H9 (cell line): ENCODE measurements around the gene P4HB. TPM values are rescaled to one million over a fixed set of nuclear protein-coding genes. Genes with fewer than 3 reads are reported as not detected.

Experiments
- DNase-seq: peaks from one replicate; pipeline ENCODE4 v3.0.0-alpha.2; 2017
- H2AFZ ChIP-seq: one replicate; pipeline ENCODE4 v1.6.1; 2013; ENCODE audit warnings: mild to moderate bottlenecking, low read length, control low read depth, moderate library complexity
- H2AK5ac ChIP-seq: 2 replicates; pipeline ENCODE4 v1.6.1; 2013; ENCODE audit warnings: low read length, control low read depth, mixed read lengths; ENCODE audit not compliant: insufficient read length
- H2BK120ac ChIP-seq: one replicate; pipeline ENCODE4 v1.6.1; 2013; ENCODE audit warnings: low read depth, mild to moderate bottlenecking, low read length, control low read depth, inconsistent platforms; ENCODE audit not compliant: poor library complexity, severe bottlenecking
- H2BK12ac ChIP-seq: 2 replicates; pipeline ENCODE4 v1.6.1; 2013; ENCODE audit warnings: low read length, control low read depth, mixed read lengths, low read depth; ENCODE audit not compliant: insufficient read length
- H2BK15ac ChIP-seq: 2 replicates; pipeline ENCODE4 v1.6.1; 2013; ENCODE audit warnings: low read depth, low read length, control low read depth
- H2BK20ac ChIP-seq: one replicate; pipeline ENCODE4 v1.6.1; 2013; ENCODE audit warnings: low read depth, mild to moderate bottlenecking, low read length, control low read depth, inconsistent platforms; ENCODE audit not compliant: poor library complexity, severe bottlenecking
- H2BK5ac ChIP-seq: 2 replicates; pipeline ENCODE4 v1.6.1; 2013; ENCODE audit warnings: low read length, control low read depth, mixed read lengths; ENCODE audit not compliant: insufficient read length
- H3K14ac ChIP-seq: 2 replicates; pipeline ENCODE4 v1.6.1; 2013; ENCODE audit warnings: low read length, control low read depth; ENCODE audit not compliant: insufficient read depth
- H3K18ac ChIP-seq: 2 replicates; pipeline ENCODE4 v1.6.1; 2013; ENCODE audit warnings: low read depth, mild to moderate bottlenecking, mixed read lengths, low read length, control low read depth; ENCODE audit not compliant: insufficient read length
- H3K23ac ChIP-seq: 2 replicates; pipeline ENCODE4 v1.6.1; 2013; ENCODE audit warnings: low read length, control low read depth, mixed read lengths, low read depth; ENCODE audit not compliant: insufficient read length
- H3K23me2 ChIP-seq: 2 replicates; pipeline ENCODE4 v1.6.1; 2013; ENCODE audit warnings: low read depth, mild to moderate bottlenecking, mixed read lengths, low read length, control low read depth; ENCODE audit not compliant: insufficient read length, poor library complexity, severe bottlenecking
- H3K27ac ChIP-seq: 2 replicates; pipeline ENCODE4 v1.5.1; 2013; ENCODE audit warnings: low read length, control low read depth, mixed read lengths, low read depth; ENCODE audit not compliant: insufficient read length
- H3K27me3 ChIP-seq: 2 replicates; pipeline ENCODE4 v1.6.1; 2013; ENCODE audit warnings: low read length, control low read depth, inconsistent platforms; ENCODE audit not compliant: insufficient read depth
- H3K4ac ChIP-seq: 2 replicates; pipeline ENCODE4 v1.6.1; 2013; ENCODE audit warnings: low read depth, mild to moderate bottlenecking, control low read depth, inconsistent platforms, low read length, moderate library complexity
- H3K4me1 ChIP-seq: 2 replicates; pipeline ENCODE4 v1.6.1; 2013; ENCODE audit warnings: low read length, control low read depth, inconsistent platforms; ENCODE audit not compliant: insufficient read depth
- H3K4me2 ChIP-seq: 2 replicates; pipeline ENCODE4 v1.6.1; 2013; ENCODE audit warnings: low read length, control low read depth, mixed read lengths; ENCODE audit not compliant: insufficient read length, insufficient read depth
- H3K56ac ChIP-seq: 2 replicates; pipeline ENCODE4 v1.6.1; 2013; ENCODE audit warnings: low read depth, mild to moderate bottlenecking, mixed read lengths, low read length, control low read depth; ENCODE audit not compliant: insufficient read length
- H3K79me1 ChIP-seq: 2 replicates; pipeline ENCODE4 v1.6.1; 2013; ENCODE audit warnings: low read depth, mild to moderate bottlenecking, moderate library complexity, low read length, control low read depth, inconsistent platforms; ENCODE audit not compliant: insufficient read depth, poor library complexity, severe bottlenecking
- H3K79me2 ChIP-seq: 2 replicates; pipeline ENCODE4 v1.6.1; 2013; ENCODE audit warnings: low read length, control low read depth, inconsistent platforms; ENCODE audit not compliant: insufficient read depth
- H3K9ac ChIP-seq: 2 replicates; pipeline ENCODE4 v1.6.1; 2013; ENCODE audit warnings: low read length, control low read depth, mixed read lengths; ENCODE audit not compliant: insufficient read length; ENCODE audit errors: extremely low read depth
- H3K9me3 ChIP-seq: one replicate; pipeline ENCODE4 v1.6.1; 2013; ENCODE audit warnings: low read depth, low read length, inconsistent platforms; ENCODE audit not compliant: control insufficient read depth
- H3T11ph ChIP-seq: one replicate; pipeline ENCODE4 v1.6.1; 2013; ENCODE audit warnings: mild to moderate bottlenecking, low read length, control low read depth, inconsistent platforms
- H4K20me1 ChIP-seq: one replicate; pipeline ENCODE4 v1.6.1; 2013; ENCODE audit not compliant: control insufficient read depth, insufficient read length, insufficient read depth
- H4K5ac ChIP-seq: 2 replicates; pipeline ENCODE4 v1.6.1; 2013; ENCODE audit warnings: low read depth, mild to moderate bottlenecking, mixed read lengths, low read length, control low read depth; ENCODE audit not compliant: insufficient read length
- H4K8ac ChIP-seq: replicated peaks from 2 replicates; pipeline ENCODE4 v1.6.1; 2013; ENCODE audit warnings: low read length, control low read depth, mixed read lengths, low read depth; ENCODE audit not compliant: insufficient read length
- H4K91ac ChIP-seq: 2 replicates; pipeline ENCODE4 v1.6.1; 2013; ENCODE audit warnings: low read depth, mild to moderate bottlenecking, moderate library complexity, mixed read lengths, low read length, control low read depth; ENCODE audit not compliant: insufficient read length
- H3K27ac Mint-ChIP-seq, 3 experiments: 2 replicates in 2 of 3; 3 replicates in 1 of 3; pipeline ENCODE4 v1.8.0; 2020 to 2021; ENCODE audit warnings: mixed read lengths in 3 of 3, mild to moderate bottlenecking in 1 of 3, moderate library complexity in 1 of 3
- H3K27me3 Mint-ChIP-seq: 2 replicates; pipeline ENCODE4 v1.8.0; 2021; ENCODE audit warnings: low read depth, mild to moderate bottlenecking, moderate library complexity, mixed read lengths
- H3K36me3 Mint-ChIP-seq, 3 experiments: 2 replicates in 2 of 3; 3 replicates in 1 of 3; pipeline ENCODE4 v1.8.0; 2020 to 2021; ENCODE audit warnings: low read depth in 3 of 3, mixed read lengths in 3 of 3; ENCODE audit not compliant: insufficient read depth in 1 of 3
- H3K4me1 Mint-ChIP-seq, 2 experiments: 2 replicates each; pipeline ENCODE4 v1.8.0; 2020; ENCODE audit warnings: mixed read lengths in 2 of 2
- H3K4me3 Mint-ChIP-seq, 2 experiments: 2 replicates in 1 of 2; 3 replicates in 1 of 2; pipeline ENCODE4 v1.8.0; 2020 to 2021; ENCODE audit warnings: mild to moderate bottlenecking in 2 of 2, mixed read lengths in 2 of 2, moderate library complexity in 1 of 2
- H3K9me3 Mint-ChIP-seq, 2 experiments: 2 replicates in 1 of 2; 3 replicates in 1 of 2; pipeline ENCODE4 v1.8.0; 2020; ENCODE audit warnings: mild to moderate bottlenecking in 2 of 2, mixed read lengths in 2 of 2, moderate library complexity in 1 of 2
- CTCF ChIP-seq: fragments of 200-600 bp; sonication (generic); conservative IDR thresholded peaks from 3 replicates; pipeline ENCODE4 v1.8.0; 2021; ENCODE audit warnings: antibody characterized with exemption, mild to moderate bottlenecking
- WGBS: extraction: QIAGEN DNeasy Blood & Tissue Kit; methylation state at CpG from one replicate; pipeline ENCODE4 v1.1.7; 2013; ENCODE audit warnings: missing lambda C conversion rate, low lambda C conversion rate, mixed read lengths; ENCODE audit not compliant: insufficient read length; ENCODE audit errors: extremely low coverage; 5-methylcytosine and 5-hydroxymethylcytosine counted together
- total RNA-seq: library from RNA; stranded (reverse); gene quantifications from 2 replicates; pipeline ENCODE4 v1.2.1, GENCODE V29; 2021

Gene P4HB
- total RNA-seq, 1 experiment from 2014 or later, result 366 TPM

DNA sequence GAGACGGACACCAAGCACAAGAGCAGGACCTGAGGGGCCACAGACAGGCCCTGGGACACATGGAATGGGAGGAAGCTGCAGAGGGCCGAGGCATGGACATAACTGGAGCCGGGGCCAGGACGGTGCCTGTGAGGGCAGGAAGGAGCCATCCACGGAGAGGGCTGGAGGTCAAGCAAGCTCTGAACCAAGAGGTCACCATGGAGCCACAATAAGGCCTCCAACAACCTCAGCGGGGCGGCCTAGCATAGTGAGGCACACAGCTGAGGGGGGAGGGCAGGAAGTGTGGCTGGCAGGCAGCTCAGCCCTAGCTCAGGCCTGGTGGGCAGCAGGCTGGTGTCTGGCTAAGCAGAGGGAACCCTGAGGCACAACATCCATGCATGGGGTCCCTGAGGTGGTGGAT is 31.7 kb downstream of the P4HB start:
- no CpG with 5 or more reads among the region's 7 CpGs for WGBS
- Histone ChIP-seq H3T11ph (no peak overlapping the region), H3K4ac (no peak overlapping the region), H3K79me1 (peaks cover 10% of the 10 kb centered on the region), H3K56ac (no peak overlapping the region), H3K4me2 (no peak overlapping the region), H3K4me1 (peaks cover 3% of the 10 kb centered on the region; the same call in 1 of the 2 replicates), H2BK5ac (no peak overlapping the region), H3K23ac (no peak overlapping the region), H2AK5ac (no peak overlapping the region), H2BK12ac (no peak overlapping the region), H2BK120ac (no peak overlapping the region), H2BK20ac (no peak overlapping the region), H3K23me2 (peaks cover 9% of the 10 kb centered on the region), H3K9me3 (no peaks in the 10 kb centered on the region), H2BK15ac (no peak overlapping the region), H4K8ac (no peak overlapping the region), H3K9ac (no peak overlapping the region), H4K20me1 (no peaks in the 10 kb centered on the region), H3K27ac (no peak overlapping the region), H3K79me2 (peaks cover 6% of the 10 kb centered on the region; the same call in 1 of the 2 replicates), H4K91ac (no peak overlapping the region), H4K5ac (no peak overlapping the region), H2AFZ (no peak overlapping the region), H3K27me3 (no peaks in the 10 kb centered on the region), H3K18ac (no peak overlapping the region), H3K14ac (peak overlapping the region; percentile 61; the same call in 1 of the 2 replicates)
- no peaks in the 10 kb centered on the region; the same call in 1 of the 2 replicates for H3K27me3 Mint-ChIP-seq
- peaks cover 0 to 1% (median 1%) of the 10 kb centered on the region in 3 experiments; a peak in 5 of 7 replicates for H3K36me3 Mint-ChIP-seq
- H3K27ac Mint-ChIP-seq, result peak overlapping the region; percentile 29 to 91 (median 34); a peak in 5 of 7 replicates
- TF ChIP-seq CTCF, result no peak
- DNase-seq, result no peak
- H3K9me3 Mint-ChIP-seq, result no peaks in the 10 kb centered on the region
- H3K4me1 Mint-ChIP-seq, result peaks cover 22 to 23% of the 10 kb centered on the region in 2 experiments
- H3K4me3 Mint-ChIP-seq, result peak overlapping the region in 1 of 2 experiments; percentile 44; a peak in 1 of 5 replicates
